Choroid plexus epithelial cell (primary cell): ENCODE measurements around the gene BRF1.

Experiments
- DNase-seq: peaks from one replicate; pipeline ENCODE4 v3.0.0-alpha.2; 2010; ENCODE audit warnings: low read depth
- H3K4me3 ChIP-seq: 2 replicates; pipeline ENCODE4 v1.5.1; 2011; ENCODE audit warnings: low read depth, mild to moderate bottlenecking, control low read depth, low read length, moderate library complexity
- TF ChIP-seq, protein P1 (sequence below): conservative IDR thresholded peaks from 2 replicates; pipeline ENCODE4 v1.5.1; 2011; ENCODE audit warnings: low read depth, mild to moderate bottlenecking, control low read depth, inconsistent platforms, low read length, moderate library complexity

Gene BRF1

DNA sequence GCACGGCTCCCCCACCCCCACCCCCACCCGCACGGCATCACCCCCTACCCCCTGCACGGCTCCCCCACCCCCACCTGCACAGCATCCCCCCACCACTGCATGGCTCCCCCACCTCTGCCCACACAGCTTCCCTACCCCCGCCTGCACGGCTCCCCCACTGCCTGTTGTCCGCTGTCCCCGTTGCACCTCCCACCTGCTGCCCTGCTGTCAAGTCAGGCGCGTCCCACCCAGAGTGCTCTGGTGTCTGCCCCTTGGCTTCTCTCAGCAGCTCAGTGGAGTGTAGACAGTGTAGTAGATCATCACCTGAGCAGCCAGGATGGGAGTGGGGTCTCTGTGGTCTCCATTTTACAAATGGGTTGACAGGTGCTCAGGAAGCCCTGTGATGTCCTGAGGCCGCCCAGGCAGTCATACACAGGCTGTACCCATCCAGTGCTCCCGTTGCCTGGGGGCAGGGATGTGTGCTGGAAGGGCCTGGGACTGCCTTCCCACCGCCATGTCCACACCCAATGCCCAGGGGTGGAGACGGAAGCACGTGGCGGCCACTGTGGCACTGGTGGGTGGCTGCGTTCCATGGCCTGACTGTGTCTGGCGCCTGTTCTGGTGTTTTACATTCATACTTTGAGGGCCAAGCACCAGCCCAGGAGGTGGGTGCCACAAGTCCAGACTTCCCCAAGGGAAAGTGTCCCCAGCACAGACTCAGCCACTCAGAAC, 46.2 kb upstream of the BRF1 start:
- TF ChIP-seq, protein P1, sequence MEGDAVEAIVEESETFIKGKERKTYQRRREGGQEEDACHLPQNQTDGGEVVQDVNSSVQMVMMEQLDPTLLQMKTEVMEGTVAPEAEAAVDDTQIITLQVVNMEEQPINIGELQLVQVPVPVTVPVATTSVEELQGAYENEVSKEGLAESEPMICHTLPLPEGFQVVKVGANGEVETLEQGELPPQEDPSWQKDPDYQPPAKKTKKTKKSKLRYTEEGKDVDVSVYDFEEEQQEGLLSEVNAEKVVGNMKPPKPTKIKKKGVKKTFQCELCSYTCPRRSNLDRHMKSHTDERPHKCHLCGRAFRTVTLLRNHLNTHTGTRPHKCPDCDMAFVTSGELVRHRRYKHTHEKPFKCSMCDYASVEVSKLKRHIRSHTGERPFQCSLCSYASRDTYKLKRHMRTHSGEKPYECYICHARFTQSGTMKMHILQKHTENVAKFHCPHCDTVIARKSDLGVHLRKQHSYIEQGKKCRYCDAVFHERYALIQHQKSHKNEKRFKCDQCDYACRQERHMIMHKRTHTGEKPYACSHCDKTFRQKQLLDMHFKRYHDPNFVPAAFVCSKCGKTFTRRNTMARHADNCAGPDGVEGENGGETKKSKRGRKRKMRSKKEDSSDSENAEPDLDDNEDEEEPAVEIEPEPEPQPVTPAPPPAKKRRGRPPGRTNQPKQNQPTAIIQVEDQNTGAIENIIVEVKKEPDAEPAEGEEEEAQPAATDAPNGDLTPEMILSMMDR, result no peak

DNA sequence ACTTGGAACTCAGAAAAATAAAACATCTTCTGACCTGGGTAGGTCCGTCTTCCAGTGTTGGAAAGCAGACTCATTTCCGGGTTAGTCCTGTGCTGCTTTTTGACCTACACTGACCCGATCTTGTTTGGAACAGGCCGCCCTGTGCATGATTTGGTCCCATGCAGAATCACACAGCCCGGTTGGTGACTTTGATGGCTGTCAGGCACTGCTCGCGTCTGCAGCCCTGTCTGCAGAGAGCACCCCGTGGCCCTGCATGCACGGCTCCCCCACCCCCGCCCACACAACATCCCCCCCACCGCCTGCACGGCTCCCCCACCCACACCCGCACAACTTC, 45.4 kb upstream of the BRF1 start:
- TF ChIP-seq, protein P1, result no peak
- DNase-seq, result no peak
- no peak overlapping the region for H3K4me3 ChIP-seq

More for the DNA sequence above, 46.2 kb upstream of the BRF1 start:
- DNase-seq, result no peak
- H3K4me3 ChIP-seq, result no peak overlapping the region

DNA sequence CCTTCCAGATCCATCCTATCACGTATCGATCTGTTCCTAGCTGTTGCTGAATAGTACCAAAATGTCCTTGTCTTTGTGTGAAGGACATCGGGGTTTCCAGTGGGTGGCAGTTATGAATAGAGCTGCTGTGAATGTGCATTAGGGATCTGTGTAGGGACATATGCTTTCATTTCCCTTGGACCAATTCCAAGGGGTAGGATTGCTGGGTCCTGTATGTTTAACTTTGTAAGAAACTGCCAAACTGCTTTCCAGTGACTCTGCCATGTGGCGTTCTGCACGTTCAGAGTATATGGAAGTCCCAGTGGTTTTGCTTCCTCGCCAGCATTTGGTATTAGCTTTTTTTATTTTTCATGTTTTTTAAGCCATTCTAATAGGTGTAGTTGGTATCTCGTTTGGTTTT, 42.4 kb upstream of the BRF1 start:
- no peak for DNase-seq
- TF ChIP-seq, protein P1, result no peak

DNA sequence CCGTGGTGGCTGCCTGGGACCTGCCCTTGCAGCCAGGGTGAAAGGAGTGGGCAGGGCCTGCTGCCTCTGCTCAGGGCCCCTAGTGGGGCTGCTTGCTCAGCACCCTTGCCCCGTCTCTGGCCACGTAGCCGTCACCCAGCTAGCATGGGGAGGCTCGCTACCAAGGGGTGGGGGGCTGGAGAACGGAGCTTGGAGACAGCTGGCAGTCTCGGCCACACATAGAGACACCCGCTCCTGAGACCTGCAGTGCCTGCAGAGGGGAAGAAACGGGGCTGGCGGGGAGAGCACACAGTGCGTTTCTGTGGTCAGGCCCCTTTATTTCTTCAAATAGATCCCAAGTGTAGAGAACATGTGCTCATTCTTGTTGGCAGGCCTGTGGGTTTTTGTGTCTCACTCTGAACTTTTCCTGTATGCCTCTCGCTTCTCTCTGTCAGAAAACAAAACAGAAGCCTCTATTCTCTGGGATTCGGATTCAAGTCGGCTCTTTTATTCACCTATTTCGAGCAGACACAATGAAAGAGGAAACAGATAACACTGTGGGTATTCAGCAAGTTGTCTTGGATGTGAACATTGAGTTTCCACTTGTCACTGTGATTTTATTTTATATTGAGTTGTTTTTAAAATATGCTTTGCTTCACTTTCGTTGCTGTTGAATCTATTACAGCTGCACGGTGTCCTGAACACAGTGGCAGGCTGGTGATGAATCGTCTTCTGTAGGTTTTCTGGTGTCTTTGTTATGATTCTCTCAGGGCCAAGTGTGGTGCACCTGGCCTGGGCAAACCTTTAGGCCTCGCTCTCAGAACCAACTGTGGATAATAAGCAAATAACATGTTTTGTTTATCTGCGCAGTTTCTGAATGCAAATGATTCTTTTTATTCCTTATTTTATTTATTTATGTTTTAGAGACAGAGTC, 40.3 kb upstream of the BRF1 start:
- H3K4me3 ChIP-seq, result no peak overlapping the region
- DNase-seq, result no peak
- TF ChIP-seq, protein P1, result no peak

More for the DNA sequence above, 42.4 kb upstream of the BRF1 start:
- H3K4me3 ChIP-seq, result no peak overlapping the region

DNA sequence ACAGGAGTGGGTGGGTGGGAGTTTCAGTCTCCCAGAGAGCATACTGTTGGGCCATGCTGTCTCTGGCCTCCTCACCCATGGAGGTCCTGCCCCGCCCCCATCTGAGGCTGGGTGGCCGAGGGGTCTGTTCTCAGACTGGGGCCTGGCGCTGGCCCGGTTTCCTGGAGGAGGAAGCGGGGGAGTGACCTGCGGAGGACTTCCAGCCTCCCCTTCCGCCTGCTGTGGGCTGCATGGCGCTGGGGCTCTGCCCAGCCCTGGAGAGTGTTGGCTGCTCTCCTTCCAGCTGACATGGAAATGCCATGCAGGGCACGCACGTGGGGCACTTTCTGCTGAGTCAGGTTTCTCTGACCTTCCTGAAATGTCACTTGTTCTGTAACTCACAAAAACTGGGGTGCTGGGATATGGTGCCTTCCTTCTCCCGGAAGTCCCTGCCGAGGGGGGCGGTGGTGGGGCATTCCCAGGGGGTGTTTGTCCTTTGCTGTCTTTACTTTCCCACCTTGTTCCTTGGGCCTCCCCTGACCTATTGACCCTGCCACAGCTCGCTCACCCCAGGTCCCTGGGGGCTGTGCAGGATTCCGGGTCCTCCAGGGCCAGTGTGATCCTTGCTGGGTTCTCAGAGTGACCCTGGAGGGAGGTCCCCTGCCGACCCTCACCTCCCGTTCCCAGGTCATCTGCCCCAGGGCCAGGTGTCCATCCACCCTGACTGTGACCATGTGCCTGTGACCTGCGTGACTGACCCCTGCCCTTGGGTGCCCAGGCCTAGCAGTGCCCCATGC, 37.4 kb upstream of the BRF1 start:
- DNase-seq, result no peak
- TF ChIP-seq, protein P1, result no peak
- no peak overlapping the region for H3K4me3 ChIP-seq

DNA sequence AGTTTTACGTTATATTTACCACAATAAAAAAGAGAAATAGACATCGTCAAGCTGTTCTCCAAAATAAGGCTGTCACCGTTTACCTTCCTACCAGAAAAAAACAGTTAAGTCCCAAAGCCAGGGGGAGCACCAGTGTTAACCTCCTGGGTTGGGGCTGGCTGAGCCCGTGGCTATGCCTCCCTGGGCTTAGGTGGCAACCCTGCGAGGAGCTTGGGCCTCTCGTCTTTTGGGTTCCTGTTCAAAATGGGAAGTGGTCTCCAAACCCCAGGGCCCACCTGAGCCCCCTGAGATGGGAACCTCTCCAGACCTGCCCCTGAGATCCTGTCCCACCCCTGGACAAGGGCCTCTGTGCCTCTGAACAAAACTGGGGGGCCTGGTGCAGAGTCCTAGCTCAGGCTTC, 36.6 kb upstream of the BRF1 start:
- DNase-seq, result no peak
- TF ChIP-seq, protein P1, result no peak
- H3K4me3 ChIP-seq, result no peak overlapping the region
